ENCODE measurements around the gene TTC23. TPM values are rescaled to one million over a fixed set of nuclear protein-coding genes. Genes with fewer than 3 reads are reported as not detected.
"Not testable (repeated sequence)": the region's sequence is repeated elsewhere in the genome, so short reads cannot be mapped to it uniquely, and the experiment has no call there.

The TTC23 gene
- total RNA-seq, 4 donors from 2014 or later: 14.7 to 25.3 (median 19.3) TPM

- DNase-seq (ENCODE audit: extremely low spot score): no peak
- Histone ChIP-seq H3K36me3 (no peaks in the 10 kb centered on the region), H3K9me3 (no peaks in the 10 kb centered on the region), H3K27me3 (no peaks in the 10 kb centered on the region), H3K27ac (replicated peaks in 1 of 4) (peak overlapping the region; percentile 80 to 92 (median 84)), H3K4me3 (no peak overlapping the region), H3K4me1 (peaks cover 5 to 59% (median 53%) of the 10 kb centered on the region in 4 donors)
- intact Hi-C loops (cut with DNase I): no loop called here
- TF ChIP-seq POLR2A (IDR thresholded peaks at IDR 0.05; ENCODE audit: low read depth): no peak
- no peak for TF ChIP-seq EP300 (IDR thresholded peaks at IDR 0.05)
- TF ChIP-seq POLR2AphosphoS5 (IDR thresholded peaks at IDR 0.05): no peak
- TF ChIP-seq CTCF (IDR thresholded peaks at IDR 0.05): no peak
- 77% methylated on average over 2 of the region's 2 CpGs for WGBS
These were observed 40.1 kb downstream of the TTC23 start for GRCh38 chr15:99209326-99209725.

GRCh38 chr15:99207672-99208071 lies 41.7 kb downstream of the TTC23 start:
- no peak for DNase-seq (ENCODE audit: extremely low spot score)
- peaks cover 5 to 44% (median 42%) of the 10 kb centered on the region in 4 donors for H3K4me1 ChIP-seq
- intact Hi-C loops (cut with DNase I): no loop called here

GRCh38 chr15:99202176-99202552 lies 47.2 kb downstream of the TTC23 start:
- Histone ChIP-seq H3K27ac (replicated peaks in 1 of 4) (peak overlapping the region in 3 of 4 donors; percentile 1 to 41 (median 11)), H3K27me3 (no peaks in the 10 kb centered on the region), H3K4me1 (peaks cover 0 to 8% (median 3%) of the 10 kb centered on the region in 4 donors), H3K4me3 (no peak overlapping the region), H3K9me3 (no peaks in the 10 kb centered on the region), H3K36me3 (peaks cover 0 to 24% (median 18%) of the 10 kb centered on the region in 4 donors)
- intact Hi-C loops (cut with DNase I): loop anchor here (5.0 kb wide), 1 partner anchor 50 kb away; the partner anchor contains the start of gene LRRC28
- no peak for DNase-seq (ENCODE audit: extremely low spot score)
- WGBS: 59% methylated on average over 2 of the region's 2 CpGs
- no peak for TF ChIP-seq POLR2AphosphoS5 (IDR thresholded peaks at IDR 0.05)
- TF ChIP-seq EP300 (IDR thresholded peaks at IDR 0.05): no peak

More at GRCh38 chr15:99207672-99208071, 41.7 kb downstream of the TTC23 start:
- TF ChIP-seq CTCF (IDR thresholded peaks at IDR 0.05): no peak
- no peak for TF ChIP-seq POLR2A (IDR thresholded peaks at IDR 0.05; ENCODE audit: low read depth)
- no peak for TF ChIP-seq POLR2AphosphoS5 (IDR thresholded peaks at IDR 0.05)
- no peak for TF ChIP-seq EP300 (IDR thresholded peaks at IDR 0.05)
- no peaks in the 10 kb centered on the region for H3K36me3 ChIP-seq
- peak overlapping the region in 1 of 4 donors; percentile 92 for H3K27ac ChIP-seq (replicated peaks in 1 of 4)
- WGBS: 87% methylated on average over 3 of the region's 3 CpGs
- H3K9me3 ChIP-seq: no peaks in the 10 kb centered on the region
- H3K27me3 ChIP-seq: no peaks in the 10 kb centered on the region
- no peak overlapping the region for H3K4me3 ChIP-seq

- intact Hi-C loops (cut with DNase I): loop anchor here (5.0 kb wide), 1 partner anchor 51 kb away; the partner anchor contains the start of gene LRRC28
- H3K4me3 ChIP-seq: no peak overlapping the region
- H3K36me3 ChIP-seq: peaks cover 0 to 26% (median 19%) of the 10 kb centered on the region in 4 donors
- no peak for DNase-seq (ENCODE audit: extremely low spot score)
- TF ChIP-seq POLR2AphosphoS5 (IDR thresholded peaks at IDR 0.05) (no peak), EP300 (IDR thresholded peaks at IDR 0.05) (no peak), CTCF (IDR thresholded peaks at IDR 0.05) (no peak), POLR2A (IDR thresholded peaks at IDR 0.05; ENCODE audit: low read depth) (no peak)
- 77% methylated on average over 6 of the region's 6 CpGs for WGBS
- peak overlapping the region in 2 of 4 donors; percentile 1 to 5 for H3K27ac ChIP-seq (replicated peaks in 1 of 4)
- no peaks in the 10 kb centered on the region for H3K9me3 ChIP-seq
- peaks cover 0 to 8% (median 3%) of the 10 kb centered on the region in 4 donors for H3K4me1 ChIP-seq
- H3K27me3 ChIP-seq: no peaks in the 10 kb centered on the region
These were observed 47.8 kb downstream of the TTC23 start for GRCh38 chr15:99201408-99202175.

GRCh38 chr15:99197856-99198255 lies 51.5 kb downstream of the TTC23 start:
- H3K9me3 ChIP-seq: no peaks in the 10 kb centered on the region
- peak overlapping the region; percentile 8 to 27 (median 13) for H3K27ac ChIP-seq (replicated peaks in 1 of 4)
- intact Hi-C loops (cut with DNase I): no loop called here
- 82% methylated on average over 3 of the region's 3 CpGs for WGBS
- H3K4me3 ChIP-seq: no peak overlapping the region
- H3K36me3 ChIP-seq: peaks cover 0 to 40% (median 27%) of the 10 kb centered on the region in 4 donors
- TF ChIP-seq POLR2A (IDR thresholded peaks at IDR 0.05; ENCODE audit: low read depth) (no peak), CTCF (IDR thresholded peaks at IDR 0.05) (no peak)
- no peak for DNase-seq (ENCODE audit: extremely low spot score)
- H3K27me3 ChIP-seq: no peaks in the 10 kb centered on the region
- peaks cover 0 to 8% (median 3%) of the 10 kb centered on the region in 4 donors for H3K4me1 ChIP-seq

GRCh38 chr15:99192181-99192580 lies 57.2 kb downstream of the TTC23 start:
- intact Hi-C loops (cut with DNase I); H3K27me3 ChIP-seq; DNase-seq (ENCODE audit: extremely low spot score); H3K4me3 ChIP-seq; H3K9me3 ChIP-seq; H3K4me1 ChIP-seq; H3K27ac ChIP-seq (replicated peaks in 1 of 4): not testable (repeated sequence)
- H3K36me3 ChIP-seq: peaks cover 11 to 33% (median 24%) of the 10 kb centered on the region in 4 donors
- WGBS: 86% methylated on average over 1 of the region's 1 CpG
